COR-L47 (cell line): Measurements from ENCODE around the gene ITPRIP.

ENCODE experiments used
- DNase-seq: peaks from one replicate; lab custom pipeline; 2025; lab: John Stamatoyannopoulos, UW

ITPRIP gene

GRCh38 chr10:104340641-104341040 is 2.4 kb upstream of the ITPRIP start:
- DNase-seq = no peak

DNA sequence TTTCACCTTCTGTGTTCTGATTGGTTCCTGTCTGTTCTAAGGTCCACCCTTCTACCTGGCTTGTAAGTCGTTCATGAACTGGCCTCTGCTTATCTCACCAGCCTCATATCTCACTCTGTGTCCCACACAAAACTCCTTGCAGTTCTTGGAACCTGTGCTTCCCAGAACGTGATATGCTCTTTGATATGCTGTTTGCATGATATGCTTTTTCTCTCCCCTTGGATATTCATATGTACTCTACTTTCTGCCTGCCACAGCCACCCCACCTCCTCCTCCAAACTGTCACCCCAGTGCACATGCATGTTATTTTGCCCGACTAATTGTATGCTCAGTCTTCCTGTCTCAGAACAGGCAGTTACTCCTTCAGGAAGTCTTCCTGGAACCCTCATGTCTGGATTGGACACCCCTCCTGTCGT is 1.9 kb upstream of the ITPRIP start:
- no peak for DNase-seq

DNA sequence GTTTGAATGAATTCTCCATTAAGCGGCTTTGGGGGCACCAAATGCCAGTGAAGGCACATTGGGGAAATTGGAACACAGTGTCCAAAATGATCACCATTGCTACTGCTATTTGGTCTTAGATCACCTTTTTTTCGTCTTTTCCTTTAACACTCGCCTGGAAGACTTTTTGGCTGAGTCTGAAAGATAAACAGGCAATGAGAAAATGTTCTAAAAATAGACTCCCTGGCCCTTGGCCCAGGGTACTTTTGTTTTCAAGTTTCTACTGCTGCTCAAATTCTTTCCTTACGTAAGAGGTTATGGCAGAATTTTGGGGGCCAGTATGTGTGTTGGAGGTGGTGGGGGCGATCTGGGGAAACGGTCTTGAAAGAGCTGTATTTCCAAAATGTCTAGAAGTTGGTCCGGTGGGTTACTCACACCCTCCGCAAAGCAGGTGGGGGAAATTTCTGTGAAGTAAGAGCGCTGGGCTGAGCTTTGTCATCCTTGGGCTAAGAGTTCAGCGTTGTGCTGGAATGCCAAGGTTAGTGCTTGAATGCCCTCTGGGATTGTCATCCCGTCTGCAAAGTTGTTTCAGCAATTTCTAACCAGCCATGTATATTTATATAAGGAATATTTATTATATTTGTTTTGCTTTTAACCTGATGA is 1.3 kb upstream of the ITPRIP start:
- DNase-seq = no peak

DNA sequence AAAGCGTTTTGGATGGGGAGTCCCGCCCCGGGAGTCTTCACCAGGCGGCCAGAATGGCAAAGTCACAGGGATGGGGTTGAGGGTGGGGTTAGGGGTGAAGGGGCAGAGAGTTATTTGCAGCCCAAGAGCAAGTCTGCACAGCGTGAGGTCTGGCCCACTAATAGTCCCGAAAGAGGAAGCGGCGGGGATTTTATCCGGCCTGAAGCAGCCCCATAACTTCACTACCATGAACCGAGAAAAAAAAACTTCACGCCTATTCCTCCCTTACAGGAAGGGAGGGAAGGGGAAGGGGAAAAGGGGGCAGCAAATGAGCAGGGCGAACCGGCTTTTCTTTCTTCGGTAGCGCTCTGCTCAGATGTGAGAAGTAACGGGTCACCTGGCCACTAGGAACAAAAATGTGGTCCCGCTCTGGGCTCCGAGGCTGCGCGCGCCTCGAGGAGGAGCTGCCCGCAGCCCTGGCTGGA is 712 bp downstream of the ITPRIP start:
- DNase-seq = no peak

DNA sequence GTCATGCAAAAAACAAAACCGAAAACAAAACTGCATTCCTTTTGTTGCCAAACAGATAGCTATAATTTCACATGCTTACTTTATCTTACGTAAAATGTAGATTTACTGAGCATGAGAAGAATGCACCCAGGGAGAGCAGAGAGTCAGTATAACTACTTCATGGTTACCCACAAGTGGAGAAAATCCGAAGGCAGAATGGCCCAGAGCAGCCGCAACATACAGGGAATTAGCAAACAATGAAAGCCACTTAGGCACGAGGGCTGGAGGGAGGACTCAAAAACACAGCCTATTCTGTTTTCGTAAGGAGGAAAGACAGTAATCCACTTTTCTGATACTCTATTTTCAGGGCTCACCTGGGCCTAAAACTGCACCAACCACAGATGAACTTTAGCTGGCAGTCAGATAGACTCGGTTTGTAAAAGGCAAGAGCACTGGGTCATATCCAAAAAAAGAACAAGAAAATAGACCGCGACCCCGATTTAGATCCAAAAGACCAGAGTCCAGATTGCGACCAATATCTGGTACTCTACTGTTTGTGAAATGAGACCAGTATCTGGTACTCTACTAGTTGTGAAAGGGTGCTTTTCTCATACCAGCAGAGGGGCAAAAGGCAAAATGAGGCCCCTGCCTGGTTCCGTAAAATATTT is 1.3 kb downstream of the ITPRIP start:
- no peak for DNase-seq

DNA sequence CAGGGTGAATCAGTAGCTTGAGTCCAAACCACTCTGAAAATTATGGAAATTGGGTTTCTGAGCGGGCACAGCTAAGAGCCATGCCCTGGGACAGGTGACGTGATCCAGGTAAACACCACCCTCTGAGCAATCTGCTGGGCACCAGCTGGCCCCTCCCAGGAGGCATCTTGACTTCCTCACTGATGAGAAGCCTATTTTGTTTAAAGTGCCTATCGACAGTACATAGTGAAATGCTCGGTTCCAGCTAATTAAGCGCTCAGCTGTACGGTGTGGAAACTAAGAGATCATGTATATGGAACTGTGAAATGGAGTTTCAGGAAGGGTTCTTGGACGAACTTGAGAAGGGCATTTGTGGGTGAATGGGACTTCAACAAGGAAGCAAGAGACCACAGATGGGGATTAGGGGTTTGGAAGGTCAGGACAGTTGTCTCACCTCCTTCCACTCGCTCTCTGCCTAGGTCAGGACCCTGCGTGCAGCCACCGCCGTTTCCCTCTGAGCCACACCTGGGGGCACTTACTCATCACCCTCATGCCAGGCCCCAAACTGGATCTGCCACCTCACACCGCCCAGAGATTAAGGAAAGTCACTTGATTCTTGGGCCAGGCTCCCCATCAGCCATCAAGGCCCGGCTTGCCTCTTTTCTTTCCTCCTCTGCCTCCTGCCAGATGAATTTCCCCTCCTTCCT is 3.2 kb downstream of the ITPRIP start:
- no peak for DNase-seq

DNA sequence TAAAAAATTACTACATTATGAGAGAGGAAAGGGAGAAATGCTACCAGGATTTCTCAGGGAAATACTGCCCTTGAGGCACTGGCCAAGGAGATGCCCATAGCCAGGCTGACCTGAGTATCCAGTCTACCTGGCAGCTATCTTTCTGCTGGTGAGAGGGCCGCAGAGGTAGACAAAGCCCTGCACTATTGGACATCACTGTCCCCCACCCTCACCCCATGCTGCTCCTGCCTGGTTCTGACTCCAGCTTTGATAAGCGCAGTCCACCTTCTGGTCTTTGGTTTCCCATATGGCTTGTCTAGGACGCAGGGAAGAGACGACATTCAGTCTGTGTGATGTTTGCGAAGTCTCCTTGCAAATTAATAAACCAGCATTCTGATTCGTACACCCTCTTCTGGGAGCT is 3.7 kb downstream of the ITPRIP start:
- no peak for DNase-seq

DNA sequence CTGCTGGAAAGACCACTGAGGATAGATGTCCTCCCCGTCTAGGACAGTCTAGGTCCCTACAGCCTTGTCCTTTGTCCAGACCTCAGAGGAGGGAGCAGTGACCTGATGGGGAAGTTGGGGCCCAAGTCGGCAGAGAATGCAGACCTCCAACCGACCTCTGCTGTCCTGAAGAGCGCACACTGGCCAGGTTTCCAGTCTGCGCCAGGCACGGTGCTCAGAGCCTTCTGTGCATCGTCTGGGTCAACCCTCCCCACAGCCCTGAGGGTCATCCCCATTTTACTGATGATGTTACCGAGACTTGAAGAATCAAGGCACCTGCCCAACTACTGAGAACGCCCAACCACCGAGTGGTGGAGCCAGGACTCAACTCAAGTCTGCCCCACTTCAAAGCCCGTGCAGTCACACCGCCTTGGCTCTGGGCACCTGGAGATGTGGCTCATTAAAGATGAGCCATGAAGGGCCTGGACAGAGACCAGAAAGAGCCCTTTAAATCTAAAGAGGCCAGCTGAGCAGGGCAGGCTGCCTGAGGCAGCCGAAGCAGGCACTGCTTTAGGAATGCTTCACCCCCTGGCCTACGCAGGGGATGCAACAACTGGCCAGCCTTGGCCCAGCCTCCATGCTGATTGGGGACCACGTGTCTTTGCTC is 4.4 kb downstream of the ITPRIP start:
- DNase-seq = no peak

GRCh38 chr10:104333032-104333727 is 5.1 kb downstream of the ITPRIP start:
- DNase-seq = no peak

- DNase-seq = no peak
Measured at GRCh38 chr10:104332243-104333031, 5.8 kb downstream of the ITPRIP start.

GRCh38 chr10:104331208-104331838 is 6.9 kb downstream of the ITPRIP start:
- DNase-seq = peak; percentile 82

DNA sequence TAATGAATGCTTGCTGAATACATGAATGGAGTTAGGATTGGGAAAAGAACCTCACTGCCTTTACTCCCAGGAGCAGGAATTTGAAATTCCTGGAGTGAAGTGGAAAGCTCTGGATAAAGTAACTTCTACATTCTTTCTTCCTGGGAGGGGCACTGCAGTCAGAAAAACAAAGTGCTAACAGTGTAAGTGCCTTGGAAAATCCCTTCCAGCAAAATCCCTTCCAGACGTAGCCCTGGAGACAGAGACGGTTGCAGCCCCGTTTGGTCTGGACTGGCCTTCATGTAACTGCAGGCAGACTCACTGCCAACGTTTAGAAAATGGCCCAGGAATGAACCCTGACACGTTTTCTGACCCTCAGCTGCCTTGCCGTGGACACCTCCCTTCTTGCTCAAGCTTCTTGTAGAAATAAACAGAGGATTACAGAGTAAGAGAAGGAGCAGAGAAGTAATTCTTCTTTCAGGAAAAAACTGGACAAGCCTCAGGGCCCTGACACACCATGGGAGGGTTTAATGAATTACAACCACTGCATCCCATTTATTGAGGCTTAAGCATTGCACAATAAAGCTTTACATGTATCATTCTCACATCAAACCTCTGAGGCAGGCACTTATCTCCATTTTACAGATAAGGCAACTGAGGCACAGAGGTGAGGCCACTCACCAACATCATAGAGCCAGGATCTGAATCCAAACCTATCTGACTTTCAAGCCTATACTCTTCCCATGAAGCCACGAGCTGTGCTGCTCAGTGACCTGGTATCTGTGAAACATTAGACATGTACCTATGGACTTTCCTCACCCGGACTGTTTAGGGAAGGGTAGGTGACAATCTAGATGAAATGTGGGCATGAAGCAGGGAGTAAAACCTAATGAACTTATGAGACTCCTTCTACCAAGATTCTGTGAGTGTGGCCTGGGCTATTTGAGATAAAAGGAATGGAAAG is 7.8 kb downstream of the ITPRIP start:
- DNase-seq = no peak

- no peak for DNase-seq
Measured at GRCh38 chr10:104329735-104330134, 8.5 kb downstream of the ITPRIP start.

- DNase-seq = peak; percentile 37
Measured at GRCh38 chr10:104328896-104329710, 9.2 kb downstream of the ITPRIP start.

GRCh38 chr10:104328646-104328895 is 9.7 kb downstream of the ITPRIP start:
- no peak for DNase-seq

DNA sequence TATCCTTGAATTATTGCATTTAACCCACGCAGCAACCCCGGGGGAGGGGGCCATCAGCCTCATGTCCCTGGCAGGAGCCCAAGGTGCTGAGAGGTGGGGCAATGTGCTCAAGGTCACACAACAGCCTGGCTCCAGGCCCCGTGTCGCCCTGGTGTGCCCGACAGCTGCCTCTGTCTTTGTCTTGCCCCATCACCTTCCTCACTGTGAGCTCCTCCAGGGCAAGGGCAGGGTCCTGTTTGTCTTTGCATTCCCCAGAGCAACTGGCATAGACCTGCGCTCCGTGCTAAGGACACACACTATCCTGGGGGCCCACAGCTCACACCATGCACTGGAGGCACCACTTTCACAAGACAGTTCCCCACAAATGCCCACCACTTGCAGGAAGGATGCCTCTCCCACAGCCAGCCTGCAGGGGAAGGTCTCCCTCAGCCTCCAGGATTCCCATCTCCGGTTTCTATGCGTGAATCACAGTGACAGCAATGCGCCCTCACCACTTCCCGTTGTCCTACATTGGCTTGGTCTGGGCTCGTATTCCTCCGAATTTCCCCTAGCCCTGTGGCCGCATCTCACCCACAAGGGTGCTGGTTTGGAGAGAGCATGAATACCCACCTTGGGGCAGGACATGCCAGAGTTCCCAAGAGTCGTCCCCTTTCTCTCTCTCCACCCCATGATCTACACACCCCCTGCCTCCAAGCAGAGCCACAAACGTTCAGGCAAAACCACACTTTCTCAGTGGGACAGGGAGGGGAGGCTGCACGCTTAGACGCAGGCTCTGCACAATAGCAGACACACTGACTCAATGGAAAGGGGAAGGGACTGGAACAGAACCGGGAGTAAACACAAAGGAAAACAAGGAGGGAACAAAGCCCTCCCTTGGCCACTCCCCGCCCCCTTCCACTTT is 10.3 kb downstream of the ITPRIP start:
- DNase-seq = no peak

DNA sequence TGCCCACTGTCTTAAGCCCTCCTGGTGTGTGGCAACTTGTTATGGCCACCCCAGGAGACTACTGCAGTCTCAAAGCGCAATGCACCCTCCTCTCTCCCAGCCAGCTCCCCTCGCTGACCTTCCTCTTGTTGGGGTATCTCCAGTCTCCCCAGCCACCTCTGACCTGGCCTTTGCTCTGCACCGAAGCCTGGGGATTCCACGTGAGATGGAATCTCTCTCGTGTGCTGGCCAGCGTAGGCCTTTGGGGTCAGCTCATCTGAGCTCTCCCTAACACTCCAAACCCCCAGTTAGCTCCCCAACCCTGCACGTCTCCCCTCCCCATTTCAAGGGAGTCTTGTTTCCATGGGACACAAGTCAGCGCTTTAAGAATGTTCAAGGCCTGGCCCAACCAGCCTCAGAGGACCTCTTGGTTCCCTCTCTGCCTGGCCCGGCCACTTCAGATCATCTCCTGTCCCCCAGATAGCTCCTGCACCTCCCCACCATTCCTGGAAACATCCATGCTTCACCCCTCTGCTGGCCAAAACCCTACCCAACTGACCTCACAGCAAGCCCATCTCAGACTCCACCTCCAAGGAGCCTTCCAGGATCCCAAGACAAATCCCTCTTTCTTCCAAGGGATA is 11.2 kb downstream of the ITPRIP start:
- DNase-seq = no peak
